Stimulated activated CD4-positive, alpha-beta T cell treated with anti-CD3 and anti-CD28 coated beads, Interleukin-1b, Interleukin-23, amount 100 ng/mL, for 24 hours (primary cell): ENCODE measurements around the gene SERPINB10.
"Not testable (repeated sequence)": the region's sequence is repeated elsewhere in the genome, so short reads cannot be mapped to it uniquely, and the experiment has no call there.

ENCODE experiments used
- DNase-seq, 4 experiments: peaks; one replicate each; pipeline ENCODE4 v3.0.0-alpha.2; 2020; ENCODE audit warnings: low read depth in 4 of 4, low spot score in 1 of 4

SERPINB10 gene

GRCh38 chr18:63890950-63891304 is 16.8 kb upstream of the SERPINB10 start:
- no peak for DNase-seq

- DNase-seq, result no peak
Observed at GRCh38 chr18:63892566-63892965, 15.2 kb upstream of the SERPINB10 start.

- no peak for DNase-seq
Observed at GRCh38 chr18:63894106-63894772, 13.5 kb upstream of the SERPINB10 start.

GRCh38 chr18:63895190-63895589 is 12.6 kb upstream of the SERPINB10 start:
- no peak for DNase-seq

GRCh38 chr18:63897072-63897471 is 10.7 kb upstream of the SERPINB10 start:
- DNase-seq, result no peak

GRCh38 chr18:63899206-63899605 is 8.6 kb upstream of the SERPINB10 start:
- no peak for DNase-seq

- no peak for DNase-seq
Observed at GRCh38 chr18:63903851-63904570, 3.7 kb upstream of the SERPINB10 start.

- no peak for DNase-seq
Observed at GRCh38 chr18:63904694-63905093, 3.1 kb upstream of the SERPINB10 start.

GRCh38 chr18:63905361-63905760 is 2.4 kb upstream of the SERPINB10 start:
- DNase-seq, result no peak

- DNase-seq, result no peak
Observed at GRCh38 chr18:63906056-63906455, 1.7 kb upstream of the SERPINB10 start.

GRCh38 chr18:63908858-63909257 is 1.1 kb downstream of the SERPINB10 start:
- no peak for DNase-seq

GRCh38 chr18:63909870-63910269 is 2.1 kb downstream of the SERPINB10 start:
- DNase-seq, result no peak

- DNase-seq, result no peak
Observed at GRCh38 chr18:63917817-63918216, 10.1 kb downstream of the SERPINB10 start.

- DNase-seq, result no peak
Observed at GRCh38 chr18:63922049-63922448, 14.3 kb downstream of the SERPINB10 start.

- DNase-seq, result no peak
Observed at GRCh38 chr18:63924551-63924950, 16.8 kb downstream of the SERPINB10 start.

GRCh38 chr18:63928331-63928730 is 20.6 kb downstream of the SERPINB10 start:
- no peak for DNase-seq

GRCh38 chr18:63929369-63929768 is 21.6 kb downstream of the SERPINB10 start:
- DNase-seq, result not testable (repeated sequence)

- no peak for DNase-seq
Observed at GRCh38 chr18:63930773-63931354, 23.1 kb downstream of the SERPINB10 start.

- peak; percentile 23 to 52 (median 34) for DNase-seq
Observed at GRCh38 chr18:63936156-63936931, 28.6 kb downstream of the SERPINB10 start.

- no peak for DNase-seq
Observed at GRCh38 chr18:63936932-63937393, 29.2 kb downstream of the SERPINB10 start.

GRCh38 chr18:63940008-63940407 is 32.2 kb downstream of the SERPINB10 start:
- DNase-seq, result no peak
